Stimulated activated CD4-positive, alpha-beta T cell treated with anti-CD3 and anti-CD28 coated beads, Interleukin-15, amount 100 ng/mL, for 1 hour (primary cell): Measurements from ENCODE around the gene TBC1D8B.
"Not testable (repeated sequence)": the region's sequence is repeated elsewhere in the genome, so short reads cannot be mapped to it uniquely, and the experiment has no call there.

ENCODE experiments used
- DNase-seq, 2 donors: peaks; one replicate each; pipeline ENCODE4 v3.0.0-alpha.2; 2020; ENCODE audit warnings: low read depth in 1 of 2, low spot score in 1 of 2

The TBC1D8B gene

GRCh38 chrX:106802388-106803275, at the start of gene TBC1D8B:
Gene TBC1D8B (plus strand): TSS chrX:106802673. CDS start chrX:106802854, 181 bp downstream.
- no peak for DNase-seq

- not testable (repeated sequence) for DNase-seq
These were observed 33.2 kb upstream of the TBC1D8B start for GRCh38 chrX:106769288-106769687.

- no peak for DNase-seq
These were observed 27.5 kb upstream of the TBC1D8B start for GRCh38 chrX:106774981-106775380.

GRCh38 chrX:106780264-106780663, 22.2 kb upstream of the TBC1D8B start:
- DNase-seq, result no peak

GRCh38 chrX:106780664-106781377, 21.7 kb upstream of the TBC1D8B start:
- DNase-seq, result no peak

- DNase-seq, result no peak
These were observed 18.8 kb upstream of the TBC1D8B start for GRCh38 chrX:106783716-106784115.

- DNase-seq, result no peak
These were observed 11.0 kb upstream of the TBC1D8B start for GRCh38 chrX:106791495-106791894.

GRCh38 chrX:106802063-106802387, 448 bp upstream of the TBC1D8B start:
- no peak for DNase-seq

- no peak for DNase-seq
These were observed 8.8 kb downstream of the TBC1D8B start for GRCh38 chrX:106811131-106811910.

- not testable (repeated sequence) for DNase-seq
These were observed 10.5 kb downstream of the TBC1D8B start for GRCh38 chrX:106812930-106813329.

- not testable (repeated sequence) for DNase-seq
These were observed 11.6 kb downstream of the TBC1D8B start for GRCh38 chrX:106814093-106814492.

GRCh38 chrX:106862972-106863688, 60.7 kb downstream of the TBC1D8B start:
- no peak for DNase-seq

- no peak for DNase-seq
These were observed 61.2 kb downstream of the TBC1D8B start for GRCh38 chrX:106863697-106864096.

GRCh38 chrX:106872796-106873195, 70.3 kb downstream of the TBC1D8B start:
- DNase-seq, result not testable (repeated sequence)

- no peak for DNase-seq
These were observed 71.6 kb downstream of the TBC1D8B start for GRCh38 chrX:106874075-106874474.

GRCh38 chrX:106875151-106875550, 72.7 kb downstream of the TBC1D8B start:
- no peak for DNase-seq

GRCh38 chrX:106889468-106889867, 87.0 kb downstream of the TBC1D8B start:
- no peak for DNase-seq

GRCh38 chrX:106891762-106892460, 89.4 kb downstream of the TBC1D8B start:
- no peak for DNase-seq

GRCh38 chrX:106894392-106894909, 92.0 kb downstream of the TBC1D8B start:
- DNase-seq, result peak in 1 of 2 donors; percentile 7

GRCh38 chrX:106894978-106895452, 92.5 kb downstream of the TBC1D8B start:
- DNase-seq, result no peak
